ENCODE measurements around the gene STAB2. TPM values are rescaled to one million over a fixed set of nuclear protein-coding genes. Genes with fewer than 3 reads are reported as not detected.

Gene STAB2
- polyA plus RNA-seq, 3 donors: not detected

GRCh38 chr12:103748875-103749274, 161.8 kb downstream of the STAB2 start:
- no peaks in the 10 kb centered on the region for H4K20me1 ChIP-seq (ENCODE audit: insufficient read depth, low read length)
- no peak overlapping the region for H3K9ac ChIP-seq (ENCODE audit: insufficient read depth, low read length, poor library complexity, severe bottlenecking)
- H3K27me3 ChIP-seq (ENCODE audit: control insufficient read depth in 2 of 2, insufficient read depth in 2 of 2, low read length in 2 of 2): no peaks in the 10 kb centered on the region
- intact Hi-C loops (cut with micrococcal nuclease): no loop called here
- TF ChIP-seq CTCF (IDR thresholded peaks at IDR 0.05): no peak
- DNase-seq: no peak
- H3K27ac ChIP-seq (ENCODE audit: low read depth in 1 of 2, low read length in 2 of 2): no peak overlapping the region
- WGBS (ENCODE audit: insufficient coverage): 94% methylated on average over 12 of the region's 12 CpGs
- Mint-ChIP-seq H3K9me3 (no peaks in the 10 kb centered on the region), H3K4me1 (no peaks in the 10 kb centered on the region), H3K4me3 (no peak overlapping the region), H3K27me3 (ENCODE audit: low read depth in 3 of 3) (peaks cover 0 to 7% (median 2%) of the 10 kb centered on the region in 3 donors), H3K36me3 (no peaks in the 10 kb centered on the region), H3K27ac (no peak overlapping the region)
- H3K4me2 ChIP-seq (replicated peaks; ENCODE audit: extremely low read depth, low read length, poor library complexity, severe bottlenecking): no peak overlapping the region
- no peaks in the 10 kb centered on the region for H3K4me1 ChIP-seq (ENCODE audit: control insufficient read depth in 1 of 2, insufficient read depth in 2 of 2, low read length in 2 of 2)
- no peak overlapping the region for H2AFZ ChIP-seq (ENCODE audit: insufficient read depth, low read depth, low read length, poor library complexity, severe bottlenecking)
- H3K4me3 ChIP-seq (replicated peaks in 1 of 3; ENCODE audit: low read depth in 2 of 3, low read length in 3 of 3): no peak overlapping the region
- no peaks in the 10 kb centered on the region for H3K9me3 ChIP-seq (replicated peaks in 1 of 2; ENCODE audit: control insufficient read depth in 1 of 2, insufficient read depth in 1 of 2, low read length in 2 of 2)
- no peaks in the 10 kb centered on the region for H3K36me3 ChIP-seq (replicated peaks in 1 of 2; ENCODE audit: control insufficient read depth in 1 of 2, insufficient read depth in 2 of 2, low read length in 2 of 2)
- no peaks in the 10 kb centered on the region for H3K79me2 ChIP-seq (ENCODE audit: insufficient read depth, low read length)

GRCh38 chr12:103751171-103751570, 164.1 kb downstream of the STAB2 start:
- H3K27ac Mint-ChIP-seq: no peak overlapping the region
- DNase-seq: no peak
- no peaks in the 10 kb centered on the region for H3K79me2 ChIP-seq (ENCODE audit: insufficient read depth, low read length)
- intact Hi-C loops (cut with micrococcal nuclease): no loop called here
- H3K4me2 ChIP-seq (replicated peaks; ENCODE audit: extremely low read depth, low read length, poor library complexity, severe bottlenecking): no peak overlapping the region
- peaks cover 0 to 7% (median 2%) of the 10 kb centered on the region in 3 donors for H3K27me3 Mint-ChIP-seq (ENCODE audit: low read depth in 3 of 3)
- no peaks in the 10 kb centered on the region for H4K20me1 ChIP-seq (ENCODE audit: insufficient read depth, low read length)
- no peaks in the 10 kb centered on the region for H3K9me3 ChIP-seq (replicated peaks in 1 of 2; ENCODE audit: control insufficient read depth in 1 of 2, insufficient read depth in 1 of 2, low read length in 2 of 2)
- 62% methylated on average over 1 of the region's 1 CpG for WGBS (ENCODE audit: insufficient coverage)
- no peak overlapping the region for H2AFZ ChIP-seq (ENCODE audit: insufficient read depth, low read depth, low read length, poor library complexity, severe bottlenecking)
- no peaks in the 10 kb centered on the region for H3K27me3 ChIP-seq (ENCODE audit: control insufficient read depth in 2 of 2, insufficient read depth in 2 of 2, low read length in 2 of 2)
- H3K36me3 ChIP-seq (replicated peaks in 1 of 2; ENCODE audit: control insufficient read depth in 1 of 2, insufficient read depth in 2 of 2, low read length in 2 of 2): no peaks in the 10 kb centered on the region
- no peaks in the 10 kb centered on the region for H3K9me3 Mint-ChIP-seq
- no peak overlapping the region for H3K4me3 ChIP-seq (replicated peaks in 1 of 3; ENCODE audit: low read depth in 2 of 3, low read length in 3 of 3)
- no peak overlapping the region for H3K9ac ChIP-seq (ENCODE audit: insufficient read depth, low read length, poor library complexity, severe bottlenecking)
- H3K4me1 Mint-ChIP-seq: no peaks in the 10 kb centered on the region
- H3K36me3 Mint-ChIP-seq: no peaks in the 10 kb centered on the region
- H3K4me3 Mint-ChIP-seq: no peak overlapping the region
- no peak overlapping the region for H3K27ac ChIP-seq (ENCODE audit: low read depth in 1 of 2, low read length in 2 of 2)
- H3K4me1 ChIP-seq (ENCODE audit: control insufficient read depth in 1 of 2, insufficient read depth in 2 of 2, low read length in 2 of 2): no peaks in the 10 kb centered on the region
- no peak for TF ChIP-seq CTCF (IDR thresholded peaks at IDR 0.05)

Measured in CD14-positive monocyte (primary cell).